GM21381 (cell line): ENCODE data around the gene VWCE.

Experiments
- ATAC-seq: cut with Tn5 transposase; IDR thresholded peaks from one replicate; pipeline ENCODE4 v1.9.1; 2021; ENCODE audit warnings: mild to moderate bottlenecking, moderate library complexity; ENCODE audit not compliant: unreplicated experiment

Gene VWCE

DNA sequence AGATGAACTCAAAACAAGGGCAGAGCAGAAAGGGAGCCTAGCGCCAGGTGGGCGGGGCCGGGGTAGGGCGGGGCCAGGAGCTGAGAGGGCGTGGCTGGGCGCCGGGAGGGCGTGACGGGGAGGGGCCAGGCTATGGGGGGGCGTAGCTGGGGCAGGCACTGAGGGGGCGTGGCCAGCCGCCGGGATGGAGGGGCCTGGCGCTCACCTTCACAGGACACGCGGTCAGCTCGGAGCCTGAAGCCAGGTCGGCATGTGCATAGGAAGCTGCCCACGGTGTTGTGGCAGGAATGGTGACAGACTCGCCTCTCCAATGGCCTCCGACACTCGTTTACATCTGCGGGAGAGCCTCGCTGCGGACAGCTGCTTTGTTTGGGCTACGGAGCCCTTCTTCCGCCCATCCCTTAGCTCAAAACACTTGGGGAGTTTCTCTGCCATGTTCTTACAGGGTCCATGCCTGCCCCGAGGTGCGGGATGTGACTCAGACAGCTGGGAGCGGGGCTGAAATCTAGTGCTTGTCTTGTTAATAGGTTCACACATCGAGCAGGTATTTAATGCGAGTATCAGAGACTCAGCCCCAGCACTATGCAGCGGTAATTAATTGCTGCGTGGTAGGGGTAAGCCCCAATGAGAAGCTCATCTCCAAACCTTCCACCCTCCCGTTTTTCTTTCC lies 13.4 kb downstream of the VWCE start:
- no peak for ATAC-seq

DNA sequence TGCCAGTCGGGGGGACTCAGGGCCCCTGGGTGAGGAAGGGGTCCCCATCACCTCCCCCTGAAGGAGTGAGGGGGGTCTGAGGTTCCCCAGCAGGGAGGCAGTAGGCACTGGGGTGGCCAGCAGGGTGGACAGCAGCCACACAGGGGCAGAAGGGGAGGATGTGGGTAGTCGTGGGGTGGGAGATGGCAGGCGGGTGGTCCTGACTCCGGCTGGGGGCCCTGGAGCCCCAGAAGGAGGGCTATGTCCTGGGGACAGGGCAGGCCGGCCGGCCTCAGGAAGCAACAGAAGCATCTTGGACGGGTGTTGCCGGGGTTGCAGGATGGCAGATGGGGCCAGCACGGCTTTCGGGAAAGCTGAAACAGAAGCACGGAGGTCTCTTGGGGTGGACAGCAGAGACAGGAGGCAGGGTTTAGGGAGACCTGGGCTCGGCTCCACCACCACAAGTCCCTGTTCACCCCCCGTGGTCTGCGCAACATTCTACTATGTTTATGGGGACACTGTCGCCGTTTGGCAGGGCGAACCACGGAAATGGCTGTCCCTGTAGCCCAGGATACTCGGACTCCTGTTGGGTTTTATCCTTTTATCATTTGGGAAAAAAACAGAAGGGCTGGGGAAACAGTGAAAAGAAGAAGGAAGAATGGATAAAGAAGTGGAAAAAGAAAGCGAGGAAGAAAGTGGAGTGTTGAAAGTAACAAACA lies 14.1 kb downstream of the VWCE start:
- ATAC-seq = no peak

GRCh38 chr11:61279934-61280659 lies 15.0 kb downstream of the VWCE start:
- no peak for ATAC-seq

DNA sequence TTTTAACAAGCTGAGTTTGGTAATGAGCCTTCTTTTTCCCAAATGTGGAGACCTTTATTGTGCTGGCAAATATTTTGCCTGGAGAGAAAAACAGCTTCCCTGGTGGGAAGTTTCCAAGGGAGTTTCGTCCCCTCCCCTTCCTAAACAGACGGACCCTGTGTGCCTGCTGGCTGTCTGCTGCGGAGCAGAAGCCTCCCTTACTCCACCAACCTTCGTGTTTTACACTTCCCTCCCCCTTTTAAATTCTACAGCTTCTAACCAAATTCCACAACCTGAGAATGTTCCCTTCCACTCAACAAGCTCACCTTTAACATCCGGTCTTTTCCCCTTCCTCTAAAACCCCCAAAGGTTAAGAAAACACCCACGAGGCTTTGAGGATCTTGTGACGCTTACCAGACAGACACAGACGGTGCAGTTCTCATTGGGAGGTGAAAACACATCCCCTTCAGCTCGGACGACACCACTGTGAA lies 17.1 kb downstream of the VWCE start:
- no peak for ATAC-seq

DNA sequence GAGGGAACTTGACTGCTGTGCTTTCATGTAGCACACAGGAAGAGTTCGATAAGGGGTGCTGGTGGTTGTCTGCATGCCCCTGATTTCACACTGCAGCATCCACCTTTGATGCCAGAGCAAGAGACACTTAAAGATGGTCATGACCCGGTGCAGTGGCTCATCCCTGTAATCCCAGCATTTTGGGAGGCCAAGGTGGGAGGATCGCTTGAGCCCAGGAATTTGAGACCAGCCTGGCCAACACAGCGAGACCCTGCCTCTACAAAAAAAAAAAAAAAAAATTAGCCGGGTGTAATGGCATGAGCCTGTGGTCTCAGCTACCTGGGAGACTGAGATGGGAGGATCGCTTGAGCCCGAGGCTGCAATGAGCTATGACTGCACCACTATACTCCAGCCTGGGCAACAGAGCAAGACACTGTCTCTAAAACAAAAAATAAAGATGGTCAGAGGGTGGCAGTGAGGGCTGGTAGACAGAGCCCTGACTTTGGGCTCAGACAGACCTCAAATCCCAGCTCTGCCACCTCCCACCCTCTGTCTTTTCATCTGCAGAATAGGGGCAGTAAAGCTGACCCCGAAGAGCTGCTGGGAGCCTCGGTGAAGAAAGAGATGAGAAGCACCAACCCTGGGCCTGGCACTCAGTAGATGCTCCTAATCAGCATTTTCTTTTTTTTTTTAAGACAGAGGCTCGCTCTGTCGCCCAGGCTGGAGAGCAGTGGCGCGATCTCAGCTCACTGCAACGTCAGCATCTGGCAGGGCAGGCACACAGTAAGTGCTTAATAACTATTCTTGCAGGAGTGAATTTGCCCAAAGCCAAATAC lies 17.7 kb downstream of the VWCE start:
- ATAC-seq = no peak

- ATAC-seq = no peak
These were observed 19.9 kb downstream of the VWCE start for GRCh38 chr11:61275191-61275590.

- no peak for ATAC-seq
These were observed 21.0 kb downstream of the VWCE start for GRCh38 chr11:61274084-61274483.

GRCh38 chr11:61273178-61274078 lies 21.7 kb downstream of the VWCE start:
- no peak for ATAC-seq

DNA sequence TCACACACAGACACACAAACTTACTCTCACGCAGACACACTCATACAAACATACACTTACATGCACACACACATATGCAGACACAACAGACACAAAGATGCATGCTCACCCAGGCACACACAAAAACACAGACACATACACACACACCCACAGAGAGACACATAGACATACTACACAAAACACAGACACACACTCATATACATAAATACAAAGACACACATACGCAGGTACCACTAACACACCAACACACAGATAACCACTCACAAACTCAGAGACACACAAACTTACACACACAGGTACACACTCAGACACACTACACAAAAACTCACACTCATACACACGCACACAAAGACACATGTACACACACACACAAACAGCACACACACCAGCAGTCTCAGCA lies 22.4 kb downstream of the VWCE start:
- ATAC-seq = no peak

DNA sequence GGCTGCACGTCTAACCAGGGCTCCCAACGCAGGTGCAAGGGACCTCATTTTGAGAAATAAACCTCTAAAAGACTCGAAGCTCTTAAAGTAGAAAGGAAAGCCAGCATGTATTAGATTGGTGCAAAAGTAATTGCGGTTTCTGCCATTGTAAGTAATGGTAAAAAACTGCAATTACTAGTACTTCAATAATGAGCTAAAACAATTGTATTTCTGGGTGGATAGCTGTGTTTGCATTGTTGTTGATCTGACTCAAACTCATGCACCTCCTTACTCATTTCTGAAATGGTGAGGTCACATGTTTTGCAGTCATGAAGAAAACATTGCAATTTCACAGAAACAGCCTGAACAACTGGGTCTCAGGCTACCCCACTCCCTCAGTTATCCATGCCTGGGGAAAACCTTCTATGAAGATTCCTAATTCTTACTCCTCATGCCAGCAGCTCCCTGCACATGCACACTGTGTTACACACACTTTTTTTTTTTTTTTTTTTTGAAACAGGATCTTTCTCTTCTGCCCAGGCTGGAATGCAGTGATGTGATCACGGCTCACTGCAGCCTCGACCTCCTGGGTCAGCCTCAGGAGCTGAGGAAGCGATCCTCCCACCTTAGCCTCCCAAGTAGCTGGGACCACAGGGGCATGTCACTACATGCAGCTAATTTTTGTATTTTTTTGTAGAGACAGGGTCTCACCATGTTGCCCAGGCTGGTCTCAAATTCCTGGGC lies 24.6 kb downstream of the VWCE start:
- ATAC-seq = no peak

DNA sequence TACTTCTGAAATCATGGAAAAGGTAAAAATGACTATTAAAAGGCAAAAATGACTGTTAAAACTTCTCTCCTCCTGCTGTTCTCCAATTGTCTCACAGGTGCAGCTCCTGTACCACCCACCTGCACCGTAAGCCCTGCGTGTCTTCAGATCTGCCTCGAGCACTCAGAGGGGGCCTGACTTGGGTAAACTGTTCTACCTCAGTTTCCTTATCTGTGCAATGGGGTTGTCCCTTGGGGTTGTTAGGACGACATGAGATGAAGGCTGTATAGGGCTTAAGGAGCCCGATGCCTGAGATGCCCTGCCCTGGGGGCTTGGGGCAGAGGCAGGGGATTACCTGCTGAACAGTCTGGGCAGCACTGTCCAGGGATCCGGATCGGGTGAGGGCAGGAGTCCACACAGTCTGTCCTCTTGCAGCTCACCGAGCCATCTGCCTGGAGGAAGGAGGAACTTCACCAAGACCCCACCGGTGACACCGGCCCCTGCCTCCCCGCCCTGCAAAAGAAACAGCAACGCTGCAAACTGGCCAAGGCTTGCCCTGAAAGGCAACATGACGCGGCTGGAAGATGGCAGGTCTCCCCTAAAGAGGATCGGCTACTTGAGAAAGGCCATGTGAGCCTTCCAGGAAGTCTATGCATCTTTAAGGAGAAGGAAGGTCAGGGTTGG lies 26.4 kb downstream of the VWCE start:
- no peak for ATAC-seq

DNA sequence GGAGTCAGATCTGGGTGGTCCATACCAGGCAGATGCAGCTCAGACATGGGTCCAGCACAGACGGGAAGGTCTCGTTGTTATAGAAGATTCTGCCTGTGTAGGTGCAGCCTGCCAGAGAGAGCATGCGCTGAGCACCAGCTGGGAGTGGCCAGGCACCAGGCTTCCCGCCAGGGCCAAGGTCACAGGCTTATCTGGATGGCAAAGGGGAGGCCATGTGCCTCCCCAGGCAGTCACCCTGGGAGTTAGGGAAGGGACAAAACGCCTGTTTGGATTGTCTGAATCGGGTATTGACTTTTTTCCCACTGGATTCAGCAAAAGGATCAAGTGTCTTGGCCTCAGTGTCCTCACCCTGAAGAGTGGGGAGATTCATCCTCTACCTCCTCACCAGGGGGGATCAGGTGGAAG lies 27.7 kb downstream of the VWCE start:
- ATAC-seq = no peak

DNA sequence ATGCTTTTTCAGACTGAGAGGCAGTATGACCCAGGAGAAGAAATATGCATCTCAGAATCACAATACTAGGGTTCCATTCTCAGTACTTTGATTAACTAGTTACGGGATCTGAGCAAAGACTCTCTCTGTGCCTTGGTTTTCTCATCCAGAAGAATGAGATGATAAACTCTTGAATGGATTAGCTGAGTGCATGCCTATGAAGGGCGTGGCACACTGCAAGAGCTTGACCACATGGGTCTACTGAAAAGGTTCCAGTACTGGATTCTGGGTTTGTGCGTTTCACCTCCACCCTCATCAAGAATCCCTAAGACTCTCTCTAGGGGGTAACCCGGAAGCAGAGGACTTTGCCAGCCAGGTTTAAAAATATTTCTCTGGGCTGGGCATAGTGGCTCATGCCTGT lies 28.5 kb downstream of the VWCE start:
- no peak for ATAC-seq

- no peak for ATAC-seq
These were observed 29.8 kb downstream of the VWCE start for GRCh38 chr11:61265357-61265756.

- no peak for ATAC-seq
These were observed 30.3 kb downstream of the VWCE start for GRCh38 chr11:61264795-61265194.

GRCh38 chr11:61264371-61264770 lies 30.7 kb downstream of the VWCE start:
- no peak for ATAC-seq

DNA sequence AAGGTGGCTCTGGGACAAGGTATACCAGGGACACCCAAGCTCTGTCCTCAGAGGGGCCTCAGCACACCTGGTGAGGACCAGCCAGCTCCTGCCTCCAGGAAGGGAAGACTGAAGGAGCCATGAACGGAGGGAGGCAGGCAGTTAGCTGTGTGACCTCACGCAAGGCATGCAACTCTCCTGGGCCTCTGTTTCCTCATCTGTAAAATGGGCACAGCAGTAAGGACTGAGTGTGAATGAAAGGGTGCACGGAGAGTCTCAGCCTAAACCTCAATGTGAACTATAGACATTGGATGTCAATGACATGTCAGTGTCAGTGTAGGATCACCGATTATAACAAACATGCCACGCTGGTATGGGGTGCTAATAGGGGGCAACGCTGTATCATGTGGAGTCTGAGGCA lies 35.8 kb downstream of the VWCE start:
- ATAC-seq = no peak

DNA sequence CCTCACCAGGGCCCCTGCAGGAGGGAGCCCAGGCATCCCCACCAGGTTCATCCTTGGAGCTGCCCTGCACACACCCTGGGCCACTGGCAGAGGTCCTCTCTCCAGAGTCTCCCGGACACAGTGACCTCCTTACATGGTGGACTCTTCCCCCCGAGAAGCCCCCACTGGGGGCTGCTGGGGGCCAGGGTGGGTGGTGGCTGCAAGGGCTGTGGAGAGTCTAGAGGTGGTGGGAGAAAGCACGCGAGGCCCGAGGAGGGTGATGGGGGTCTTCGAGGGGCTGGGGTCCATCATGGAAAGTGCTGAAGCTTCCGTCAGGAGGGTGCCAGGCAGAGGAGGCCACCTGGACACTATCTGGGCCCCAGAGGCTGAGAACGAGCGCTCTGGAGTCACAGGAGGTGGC lies 36.6 kb downstream of the VWCE start:
- no peak for ATAC-seq
